Frontal cortex (tissue), 4 donors: ENCODE data around the gene PRKCZ. TPM values are rescaled to one million over a fixed set of nuclear protein-coding genes. Genes with fewer than 3 reads are reported as not detected.

Experiments
- DNase-seq, 2 donors: peaks; one replicate each; pipeline ENCODE4 v3.0.0; 2012; ENCODE audit warnings: low spot score in 2 of 2
- FAIRE-seq: peaks from 2 replicates; lab custom pipeline; 2012; peaks lifted over from hg19 to GRCh38; lab: Jason Lieb, UNC
- total RNA-seq: library from RNA; depleted of rRNA; stranded (reverse); fragments of >200 nt; gene quantifications from one replicate; pipeline ENCODE4 v1.2.3, GENCODE V29; 2014
- donor health status: control.
- donor health status: control.
- donor health status: control.

PRKCZ gene
- total RNA-seq, 1 donor from 2014 or later = 58.7 TPM

GRCh38 chr1:2044510-2045319 is 5.5 kb upstream of the PRKCZ start:
- DNase-seq = peak; percentile 87 to 91
- FAIRE-seq = no peak

DNA sequence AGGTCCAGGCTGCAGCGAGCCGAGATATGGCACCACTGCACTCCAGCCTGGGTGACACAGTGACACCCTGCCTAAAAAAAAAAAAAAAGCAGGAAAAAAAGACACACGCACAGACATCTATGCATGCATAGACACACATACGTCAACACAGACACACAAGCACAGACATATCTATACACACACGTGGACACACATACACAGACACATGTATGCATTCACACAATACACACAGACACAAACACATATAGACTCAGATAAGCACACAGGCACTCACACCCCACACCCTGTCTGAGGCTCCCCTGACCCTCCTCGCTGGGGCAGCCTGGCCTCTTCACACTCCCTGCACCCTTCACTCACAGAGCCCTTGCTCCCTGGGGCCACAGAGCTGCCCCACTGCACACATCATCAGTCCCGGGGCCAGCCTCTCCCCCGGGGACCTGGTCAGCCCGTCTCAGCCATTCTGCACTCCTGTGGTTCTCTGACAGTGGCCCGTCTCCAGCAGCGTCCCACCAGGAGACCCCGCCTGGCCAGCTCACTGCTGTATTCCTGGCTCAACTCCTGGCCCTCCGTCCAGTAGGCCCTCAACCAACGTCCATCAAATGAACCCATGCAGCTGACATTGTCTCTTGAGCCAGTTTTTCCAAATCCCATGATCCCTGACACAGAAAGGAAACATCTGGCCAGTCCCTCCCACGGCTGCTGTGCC is 4.6 kb upstream of the PRKCZ start:
- DNase-seq = no peak
- no peak for FAIRE-seq

GRCh38 chr1:2046174-2046917 is 3.9 kb upstream of the PRKCZ start:
- DNase-seq (peak in 1 of 2 donors; percentile 58), FAIRE-seq (no peak)

- FAIRE-seq (no peak), DNase-seq (no peak)
Observed at GRCh38 chr1:2046953-2047748, 3.1 kb upstream of the PRKCZ start.

DNA sequence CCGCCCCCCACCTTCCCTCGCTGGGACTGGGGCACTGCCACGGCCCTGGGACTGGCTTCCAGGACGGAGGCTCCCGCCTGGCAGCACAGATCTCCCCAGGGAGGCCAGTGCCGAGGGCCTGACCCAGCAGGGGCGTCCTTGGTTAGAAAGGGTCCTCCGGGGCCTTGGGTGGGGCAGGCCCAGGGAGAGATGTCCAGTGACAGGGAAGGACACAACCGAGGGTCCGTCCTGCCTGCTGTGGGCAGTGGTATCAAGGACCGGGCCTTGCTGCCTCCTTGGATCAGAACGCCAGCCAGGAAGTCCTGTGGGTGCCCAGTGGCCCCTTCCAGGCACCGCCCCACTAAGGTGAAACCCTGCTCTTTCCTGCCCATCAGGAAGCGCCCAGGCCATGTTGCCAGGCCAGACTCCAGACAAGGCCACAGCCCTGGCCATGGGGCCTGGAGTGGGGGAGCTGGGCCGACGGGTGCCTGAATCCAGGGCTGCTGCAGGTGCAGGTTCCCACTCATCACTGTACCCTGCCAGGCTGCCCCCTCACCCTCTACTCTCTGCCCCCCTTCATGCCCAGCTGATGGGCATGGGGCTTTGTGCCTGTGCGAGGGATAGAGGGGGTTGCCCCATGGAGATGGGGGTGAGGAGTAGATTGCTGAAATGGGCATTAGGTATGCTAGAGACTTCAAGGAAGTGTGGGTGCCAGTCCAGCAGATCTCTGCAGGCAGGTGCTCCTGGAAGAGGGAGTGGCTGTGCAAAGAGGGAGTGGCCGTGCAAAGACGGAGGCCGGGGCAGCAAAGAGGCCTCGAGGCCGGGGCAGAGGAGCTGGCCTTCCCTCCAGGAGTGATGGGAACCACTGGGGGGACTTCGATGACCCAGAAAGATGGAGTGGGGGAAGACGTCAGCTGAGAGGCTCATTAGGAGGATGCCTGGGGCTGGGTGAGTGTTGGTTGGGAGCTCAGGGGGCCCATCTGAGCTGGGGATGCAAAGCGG is 2.2 kb upstream of the PRKCZ start:
- no peak for DNase-seq
- FAIRE-seq = no peak

DNA sequence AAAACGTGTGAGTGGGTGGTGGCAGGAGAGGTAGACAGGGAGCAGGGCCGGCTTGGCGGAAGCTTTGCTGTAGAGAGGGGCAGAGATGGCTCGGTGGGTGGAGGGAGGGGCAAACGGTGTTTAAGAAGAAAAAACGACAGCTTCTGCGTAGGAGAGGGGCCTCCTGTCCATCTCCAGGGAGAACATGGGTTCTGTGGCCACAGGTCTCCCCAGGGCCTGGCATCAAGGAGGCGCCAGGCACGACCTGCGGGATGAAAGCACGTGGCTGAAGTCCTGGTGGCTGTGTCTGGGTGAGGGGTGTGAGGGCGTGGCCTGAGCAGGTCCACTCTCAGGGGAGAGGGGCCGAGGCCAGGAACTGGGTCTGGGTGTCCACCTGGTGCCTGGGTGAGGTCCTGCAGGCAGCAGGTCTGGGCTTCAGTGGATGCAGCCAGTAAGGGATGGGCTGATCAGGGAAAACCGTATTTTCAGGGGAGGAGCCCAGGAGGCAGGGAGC is 940 bp upstream of the PRKCZ start:
- DNase-seq (no peak), FAIRE-seq (no peak)

GRCh38 chr1:2050461-2050792 is 216 bp downstream of the PRKCZ start:
- no peak for DNase-seq
- FAIRE-seq = no peak

DNA sequence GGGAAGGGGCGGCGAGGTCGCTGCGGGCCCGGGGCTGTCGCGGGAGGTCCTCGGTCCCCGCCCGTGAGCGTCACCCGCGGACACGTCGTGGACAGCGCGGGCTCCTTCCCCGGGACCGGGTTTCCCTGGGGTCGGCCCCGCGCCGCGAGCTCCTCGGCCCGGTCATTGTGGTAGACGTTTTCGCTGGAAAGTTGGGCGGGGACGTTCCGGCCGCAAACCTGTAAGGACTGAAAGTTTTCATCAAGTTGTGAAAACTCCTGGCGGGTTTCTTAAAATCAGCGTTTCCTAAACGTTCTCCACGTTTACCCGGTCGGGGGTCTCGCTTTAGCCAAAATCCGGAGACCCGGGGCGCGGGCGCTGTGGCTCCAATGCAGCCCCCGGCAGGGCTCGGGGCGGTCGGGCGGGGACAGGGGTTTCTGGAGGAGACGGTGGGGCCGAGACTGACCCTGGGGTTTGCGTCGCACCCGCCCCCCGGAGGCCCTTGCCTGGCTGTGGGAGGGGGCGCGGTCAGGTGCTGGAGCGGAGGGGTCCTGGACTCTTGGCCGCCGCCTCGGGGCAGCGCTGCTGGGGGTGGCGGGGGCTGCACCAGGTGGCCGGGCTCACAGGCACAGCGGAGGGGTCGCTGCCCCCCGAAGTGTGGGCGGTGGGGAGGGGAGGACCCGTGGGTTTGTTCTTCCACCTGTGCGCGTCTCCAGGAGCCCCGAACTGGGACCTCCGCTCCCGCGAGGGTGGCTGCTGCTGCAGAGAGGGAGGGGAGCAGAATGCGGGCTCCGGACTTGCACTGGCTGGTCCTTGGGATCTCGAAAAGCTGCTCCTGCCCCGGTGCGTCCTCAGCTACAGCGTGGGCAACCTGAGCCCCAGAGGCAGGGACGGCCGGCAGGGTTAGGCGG is 827 bp downstream of the PRKCZ start:
- no peak for FAIRE-seq
- no peak for DNase-seq

GRCh38 chr1:2052054-2052679 is 2.0 kb downstream of the PRKCZ start:
- DNase-seq (no peak), FAIRE-seq (no peak)

DNA sequence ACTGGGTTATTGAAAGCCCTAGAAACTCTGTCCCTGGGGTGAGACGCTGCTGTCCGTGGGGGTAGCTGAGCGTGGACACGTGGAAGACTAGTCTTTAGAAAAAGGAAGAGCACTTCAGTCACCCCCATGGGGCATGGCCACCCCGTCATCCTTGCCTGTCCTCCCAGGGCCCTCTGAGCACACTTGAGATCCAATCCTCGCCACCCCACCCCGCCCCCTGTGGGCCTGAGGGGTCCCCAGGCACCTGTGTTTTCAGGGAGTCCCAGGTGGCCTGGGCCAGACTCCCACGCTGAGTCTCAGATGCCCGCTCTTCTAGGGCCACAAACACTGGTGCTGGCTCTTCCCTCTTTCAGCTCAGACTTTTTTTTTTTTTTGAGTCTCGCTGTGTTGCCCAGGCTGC is 2.5 kb downstream of the PRKCZ start:
- FAIRE-seq (no peak), DNase-seq (no peak)

GRCh38 chr1:2053217-2053616 is 3.0 kb downstream of the PRKCZ start:
- FAIRE-seq = no peak

GRCh38 chr1:2053784-2054376 is 3.7 kb downstream of the PRKCZ start:
- FAIRE-seq (no peak), DNase-seq (no peak)

More at GRCh38 chr1:2053217-2053616, 3.0 kb downstream of the PRKCZ start:
- no peak for DNase-seq

- FAIRE-seq (no peak), DNase-seq (no peak)
Observed at GRCh38 chr1:2054560-2054959, 4.3 kb downstream of the PRKCZ start.

DNA sequence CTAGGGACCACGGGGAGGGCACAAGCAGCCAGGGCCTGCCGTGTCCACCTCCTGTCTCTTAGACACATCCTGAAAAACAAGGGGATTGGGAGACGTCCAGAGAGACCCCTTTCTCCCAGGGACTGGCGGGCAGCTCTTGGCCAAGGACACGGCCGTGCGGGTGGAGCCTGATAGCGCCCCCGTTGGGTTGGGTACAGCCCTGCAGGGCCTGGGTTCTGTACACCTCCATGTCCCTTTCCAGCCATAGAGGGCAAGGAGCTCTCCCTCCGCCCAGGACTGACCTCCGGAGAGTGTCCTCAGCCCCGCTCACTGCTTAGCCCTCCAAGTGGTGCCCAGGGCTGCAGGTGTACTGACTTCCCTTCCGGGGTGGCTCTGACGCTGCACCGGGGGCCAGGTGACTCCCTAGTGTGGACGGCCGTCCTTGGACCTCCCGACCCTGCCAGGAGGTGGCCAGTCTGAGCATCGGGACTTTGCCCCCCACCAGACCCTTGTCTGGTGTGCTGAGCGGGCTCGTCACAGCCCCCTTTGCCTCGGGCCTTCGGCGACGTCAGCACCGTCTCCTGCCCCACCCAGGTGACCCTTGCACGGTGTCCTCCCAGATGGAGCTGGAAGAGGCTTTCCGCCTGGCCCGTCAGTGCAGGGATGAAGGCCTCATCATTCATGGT is 5.8 kb downstream of the PRKCZ start:
- no peak for DNase-seq
- FAIRE-seq = no peak

DNA sequence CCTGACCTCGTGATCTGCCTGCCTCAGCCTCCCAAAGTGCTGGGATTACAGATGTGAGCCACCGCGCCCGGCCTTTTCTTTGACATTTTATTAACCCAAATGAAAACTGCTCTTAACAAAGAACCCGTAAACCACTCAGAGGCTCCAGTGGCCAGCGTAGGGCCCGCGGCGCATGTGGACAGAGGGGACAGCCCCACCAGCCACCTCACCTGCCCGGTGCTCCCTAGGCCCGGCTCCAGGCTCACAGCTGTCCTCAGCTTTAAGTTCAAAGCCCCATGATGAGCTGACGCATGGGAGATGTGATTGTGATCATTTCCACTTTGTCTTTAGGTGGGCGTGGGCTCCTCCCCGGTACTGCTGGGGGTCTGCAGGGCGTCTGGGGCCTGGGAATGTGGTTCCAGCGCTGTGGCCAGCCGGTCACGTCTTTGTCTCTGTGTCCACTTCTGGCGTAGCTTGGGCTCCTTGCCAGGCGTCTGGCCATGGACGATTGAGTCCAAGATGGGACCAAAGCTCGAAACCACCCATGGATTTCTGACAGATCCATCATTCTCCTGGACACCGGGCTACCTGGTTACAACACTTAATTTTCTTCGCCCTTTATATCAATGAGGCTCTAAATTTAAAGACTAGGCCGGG is 6.9 kb downstream of the PRKCZ start:
- FAIRE-seq = no peak
- no peak for DNase-seq
